ENCODE measurements around the gene DOC2B. TPM values are rescaled to one million over a fixed set of nuclear protein-coding genes. Genes with fewer than 3 reads are reported as not detected.

The DOC2B gene
- total RNA-seq, 1 experiment from 2014 or later = not detected

DNA sequence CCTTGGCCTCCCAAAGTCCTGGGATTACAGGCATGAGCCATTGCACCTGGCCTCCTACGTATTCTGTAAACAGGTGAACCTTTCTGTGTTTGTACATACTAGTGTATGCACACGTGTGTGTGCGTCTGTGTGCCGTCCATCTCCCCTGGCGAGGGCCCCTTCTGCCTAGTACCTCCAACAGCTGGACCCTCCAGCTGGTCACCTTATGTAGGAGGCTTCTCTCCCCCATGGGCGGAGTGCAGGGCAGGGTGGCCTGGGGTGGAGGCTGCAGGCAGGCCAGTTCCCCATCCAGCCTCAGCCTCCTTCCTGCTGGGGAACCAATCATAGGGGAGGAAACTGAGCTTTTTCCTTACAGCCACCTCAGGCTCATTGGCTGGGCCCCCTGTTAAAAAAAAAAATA, 24.4 kb upstream of the DOC2B start:
- Histone ChIP-seq H3K36me3 (ENCODE audit: control insufficient read depth, insufficient read depth, low read length) (no peaks in the 10 kb centered on the region), H3K9me3 (0 out of 2 replicates have a peak, but pooled peaks cover 2% of the 10 kb centered on the region), H3K27me3 (replicated peaks; ENCODE audit: control insufficient read depth, insufficient read depth, low read length) (no peaks in the 10 kb centered on the region), H3K4me3 (ENCODE audit: low read depth, low read length) (no peak overlapping the region), H3K4me1 (no peaks in the 10 kb centered on the region)
- H3K27me3 Mint-ChIP-seq (ENCODE audit: insufficient read depth, unreplicated experiment) = peaks cover 3% of the 10 kb centered on the region
- BruUV-seq (replicated peaks) = no TSS peak
- TF ChIP-seq, protein P1, sequence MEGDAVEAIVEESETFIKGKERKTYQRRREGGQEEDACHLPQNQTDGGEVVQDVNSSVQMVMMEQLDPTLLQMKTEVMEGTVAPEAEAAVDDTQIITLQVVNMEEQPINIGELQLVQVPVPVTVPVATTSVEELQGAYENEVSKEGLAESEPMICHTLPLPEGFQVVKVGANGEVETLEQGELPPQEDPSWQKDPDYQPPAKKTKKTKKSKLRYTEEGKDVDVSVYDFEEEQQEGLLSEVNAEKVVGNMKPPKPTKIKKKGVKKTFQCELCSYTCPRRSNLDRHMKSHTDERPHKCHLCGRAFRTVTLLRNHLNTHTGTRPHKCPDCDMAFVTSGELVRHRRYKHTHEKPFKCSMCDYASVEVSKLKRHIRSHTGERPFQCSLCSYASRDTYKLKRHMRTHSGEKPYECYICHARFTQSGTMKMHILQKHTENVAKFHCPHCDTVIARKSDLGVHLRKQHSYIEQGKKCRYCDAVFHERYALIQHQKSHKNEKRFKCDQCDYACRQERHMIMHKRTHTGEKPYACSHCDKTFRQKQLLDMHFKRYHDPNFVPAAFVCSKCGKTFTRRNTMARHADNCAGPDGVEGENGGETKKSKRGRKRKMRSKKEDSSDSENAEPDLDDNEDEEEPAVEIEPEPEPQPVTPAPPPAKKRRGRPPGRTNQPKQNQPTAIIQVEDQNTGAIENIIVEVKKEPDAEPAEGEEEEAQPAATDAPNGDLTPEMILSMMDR (IDR thresholded peaks at IDR 0.05; ENCODE audit: insufficient read depth in 1 of 2, low read depth in 1 of 2, low read length in 1 of 2, severe bottlenecking in 1 of 2, unreplicated experiment in 1 of 2) = no peak
- H3K9me3 Mint-ChIP-seq (ENCODE audit: unreplicated experiment) = peaks cover 13% of the 10 kb centered on the region
- no peak overlapping the region for H3K27ac Mint-ChIP-seq (ENCODE audit: unreplicated experiment)
- H3K4me3 Mint-ChIP-seq (ENCODE audit: unreplicated experiment) = no peak overlapping the region
- intact Hi-C loops (cut with micrococcal nuclease; ENCODE audit: unreplicated experiment) = no loop called here
- CTCF ChIA-PET = no interaction called here
- DNase-seq = peak in 1 of 2 experiments; percentile 15
- H3K4me1 Mint-ChIP-seq (ENCODE audit: low read depth, unreplicated experiment) = no peaks in the 10 kb centered on the region
- POLR2A ChIA-PET = no interaction called here
- peaks cover 26% of the 10 kb centered on the region for H3K36me3 Mint-ChIP-seq (ENCODE audit: insufficient read depth, unreplicated experiment)

DNA sequence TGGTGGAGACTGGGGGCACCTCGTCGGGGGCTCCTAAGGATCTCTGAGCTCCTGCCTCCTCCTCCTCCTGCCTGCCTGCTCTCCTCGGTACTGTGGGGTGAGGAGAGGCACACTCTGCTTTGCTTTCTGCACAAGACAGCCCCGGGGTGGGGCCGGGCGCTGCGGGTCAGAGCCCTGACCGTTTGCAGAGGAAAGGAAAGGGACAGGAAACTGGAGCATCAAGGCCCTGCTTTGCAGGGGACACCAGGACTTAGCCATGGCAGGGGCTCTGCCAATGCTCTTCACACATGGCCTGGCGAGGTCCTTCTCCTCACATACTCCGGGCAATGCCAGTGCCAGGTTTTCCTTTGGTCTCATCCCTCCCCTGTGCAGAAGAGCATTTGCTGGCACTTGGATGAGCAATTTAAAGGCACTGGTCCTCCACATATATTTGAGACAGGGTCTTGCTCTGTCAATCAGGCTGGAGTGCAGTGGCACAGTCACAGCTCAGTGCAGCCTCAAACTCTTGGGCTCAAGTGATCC, 23.8 kb upstream of the DOC2B start:
- no peak overlapping the region for H3K4me3 ChIP-seq (ENCODE audit: low read depth, low read length)
- Mint-ChIP-seq H3K4me3 (ENCODE audit: unreplicated experiment) (no peak overlapping the region), H3K9me3 (ENCODE audit: unreplicated experiment) (peaks cover 13% of the 10 kb centered on the region), H3K27me3 (ENCODE audit: insufficient read depth, unreplicated experiment) (peaks cover 3% of the 10 kb centered on the region), H3K27ac (ENCODE audit: unreplicated experiment) (no peak overlapping the region), H3K4me1 (ENCODE audit: low read depth, unreplicated experiment) (no peaks in the 10 kb centered on the region), H3K36me3 (ENCODE audit: insufficient read depth, unreplicated experiment) (peaks cover 21% of the 10 kb centered on the region)
- no TSS peak for BruUV-seq (replicated peaks)
- H3K36me3 ChIP-seq (ENCODE audit: control insufficient read depth, insufficient read depth, low read length) = no peaks in the 10 kb centered on the region
- intact Hi-C loops (cut with micrococcal nuclease; ENCODE audit: unreplicated experiment) = no loop called here
- peak in 1 of 2 experiments; percentile 18 for DNase-seq
- H3K9me3 ChIP-seq = 0 out of 2 replicates have a peak, but pooled peaks cover 2% of the 10 kb centered on the region
- CTCF ChIA-PET = no interaction called here
- POLR2A ChIA-PET = no interaction called here
- no peaks in the 10 kb centered on the region for H3K4me1 ChIP-seq
- H3K27me3 ChIP-seq (replicated peaks; ENCODE audit: control insufficient read depth, insufficient read depth, low read length) = no peaks in the 10 kb centered on the region
- TF ChIP-seq, protein P1 (IDR thresholded peaks at IDR 0.05; ENCODE audit: insufficient read depth in 1 of 2, low read depth in 1 of 2, low read length in 1 of 2, severe bottlenecking in 1 of 2, unreplicated experiment in 1 of 2) = no peak

DNA sequence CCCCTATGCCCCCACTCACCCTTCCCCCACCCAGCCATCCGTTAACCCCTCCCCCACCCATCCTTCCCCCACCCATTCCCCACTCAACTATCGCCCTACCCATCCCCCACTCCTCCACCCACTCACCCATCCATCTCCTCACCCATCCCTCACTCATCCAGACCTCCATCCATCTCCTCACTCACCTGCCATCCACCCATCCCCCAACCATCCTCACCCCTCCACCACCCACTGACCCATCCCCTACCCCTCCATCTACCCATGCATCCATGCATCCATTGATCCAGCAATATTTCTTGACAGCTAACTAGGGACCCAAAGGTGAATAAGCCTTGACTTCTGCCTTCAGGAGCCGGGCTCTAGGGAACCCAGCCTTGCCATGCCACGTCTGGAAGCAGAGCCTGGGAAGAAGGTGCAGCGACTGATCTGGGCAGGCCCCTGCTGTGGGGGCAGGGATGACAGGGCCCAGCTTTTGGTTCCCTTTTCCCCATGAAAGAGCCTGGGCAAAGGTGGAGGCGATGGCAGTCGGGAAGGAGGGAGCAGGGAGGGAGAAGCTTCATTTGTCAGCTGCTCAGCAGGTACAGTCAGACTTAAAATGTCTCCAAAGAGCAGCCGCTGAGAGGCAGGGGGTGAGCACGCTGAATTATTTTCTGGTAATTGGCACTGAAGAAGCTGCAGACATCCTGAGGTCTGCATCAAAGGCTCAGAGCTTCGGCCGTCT, 23.1 kb upstream of the DOC2B start:
- no peaks in the 10 kb centered on the region for H3K4me1 Mint-ChIP-seq (ENCODE audit: low read depth, unreplicated experiment)
- peaks cover 3% of the 10 kb centered on the region for H3K27me3 Mint-ChIP-seq (ENCODE audit: insufficient read depth, unreplicated experiment)
- intact Hi-C loops (cut with micrococcal nuclease; ENCODE audit: unreplicated experiment) = no loop called here
- peaks cover 21% of the 10 kb centered on the region for H3K36me3 Mint-ChIP-seq (ENCODE audit: insufficient read depth, unreplicated experiment)
- TF ChIP-seq, protein P1 (IDR thresholded peaks at IDR 0.05; ENCODE audit: insufficient read depth in 1 of 2, low read depth in 1 of 2, low read length in 1 of 2, severe bottlenecking in 1 of 2, unreplicated experiment in 1 of 2) = no peak
- ChIA-PET POLR2A (no interaction called here), CTCF (no interaction called here)
- peak in 1 of 2 experiments; percentile 25 for DNase-seq
- no peak overlapping the region for H3K4me3 ChIP-seq (ENCODE audit: low read depth, low read length)
- no peak overlapping the region for H3K4me3 Mint-ChIP-seq (ENCODE audit: unreplicated experiment)
- BruUV-seq (replicated peaks) = no TSS peak
- H3K36me3 ChIP-seq (ENCODE audit: control insufficient read depth, insufficient read depth, low read length) = no peaks in the 10 kb centered on the region
- no peaks in the 10 kb centered on the region for H3K4me1 ChIP-seq
- H3K9me3 ChIP-seq = 0 out of 2 replicates have a peak, but pooled peaks cover 2% of the 10 kb centered on the region
- H3K9me3 Mint-ChIP-seq (ENCODE audit: unreplicated experiment) = peaks cover 13% of the 10 kb centered on the region
- H3K27ac Mint-ChIP-seq (ENCODE audit: unreplicated experiment) = no peak overlapping the region
- H3K27me3 ChIP-seq (replicated peaks; ENCODE audit: control insufficient read depth, insufficient read depth, low read length) = no peaks in the 10 kb centered on the region

Measured in Caco-2 (cell line).